Raji (cell line): ENCODE measurements around the gene PLEKHM3.

Experiments used
- POLR2A ChIP-seq: IDR thresholded peaks from 2 replicates; pipeline ENCODE4 v1.6.1; 2011; ENCODE audit warnings: low read depth, low read length, control low read depth; ENCODE audit not compliant: insufficient read depth

PLEKHM3 gene

DNA sequence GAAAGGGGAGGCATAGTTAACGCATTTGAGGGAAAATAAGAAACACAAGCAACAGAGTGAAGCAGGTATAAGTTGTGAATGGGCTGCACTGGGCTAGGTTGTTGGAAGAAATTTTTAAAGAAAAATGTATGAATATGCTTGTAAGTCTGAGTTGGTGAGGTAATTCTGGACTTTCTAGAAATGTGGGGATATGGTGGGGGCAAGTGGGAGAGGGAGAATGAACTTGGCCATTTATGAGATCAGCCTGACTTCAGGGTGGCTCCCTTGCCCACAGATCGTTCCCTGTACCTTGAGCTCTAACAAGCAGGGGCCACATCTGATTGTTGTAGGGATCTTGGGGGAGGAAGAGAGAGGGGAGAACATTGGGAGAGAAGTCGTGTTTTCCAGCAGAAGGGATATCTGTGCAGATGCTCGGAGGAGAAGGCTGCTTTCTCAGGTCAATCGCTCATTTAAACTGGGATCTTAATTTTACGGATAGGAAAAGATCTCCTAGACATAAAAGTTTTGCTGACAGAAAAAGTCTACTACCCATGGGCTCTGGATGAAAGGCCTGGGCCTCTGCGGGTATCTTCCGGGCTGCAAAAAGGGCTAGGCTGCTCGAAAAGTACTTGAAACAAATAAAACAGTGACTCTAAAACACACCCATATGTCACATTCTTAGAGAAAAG, 213.1 kb downstream of the PLEKHM3 start:
- TF ChIP-seq POLR2A: no peak

DNA sequence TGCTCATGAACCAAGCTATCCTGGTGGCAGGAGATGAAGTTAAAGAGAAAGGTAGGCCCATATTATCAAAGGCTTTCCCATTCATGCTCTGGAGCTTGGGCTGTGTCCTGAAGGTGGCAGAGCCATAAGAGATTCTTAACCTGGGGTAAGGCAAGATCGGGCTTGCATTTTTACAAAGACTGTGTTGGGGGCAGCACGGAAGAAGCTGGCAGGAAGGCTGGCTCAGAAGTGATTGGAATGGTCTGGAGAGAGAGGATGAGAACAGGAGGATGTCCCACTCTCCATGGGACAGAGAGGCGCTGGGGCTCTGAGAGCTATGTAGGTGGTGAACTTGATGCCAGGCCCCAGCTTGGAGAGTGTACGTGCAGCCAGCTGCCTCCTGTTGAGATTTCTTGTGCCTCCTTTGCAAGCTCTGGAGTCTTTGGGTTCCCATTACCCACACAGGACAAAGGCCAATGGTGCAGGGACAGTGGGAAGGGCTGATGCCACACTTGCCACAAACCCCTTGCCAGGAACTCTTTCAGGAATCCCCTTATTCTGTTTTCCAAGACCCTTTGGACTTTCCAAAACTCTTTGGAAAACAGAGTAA, 215.0 kb downstream of the PLEKHM3 start:
- no peak for TF ChIP-seq POLR2A

DNA sequence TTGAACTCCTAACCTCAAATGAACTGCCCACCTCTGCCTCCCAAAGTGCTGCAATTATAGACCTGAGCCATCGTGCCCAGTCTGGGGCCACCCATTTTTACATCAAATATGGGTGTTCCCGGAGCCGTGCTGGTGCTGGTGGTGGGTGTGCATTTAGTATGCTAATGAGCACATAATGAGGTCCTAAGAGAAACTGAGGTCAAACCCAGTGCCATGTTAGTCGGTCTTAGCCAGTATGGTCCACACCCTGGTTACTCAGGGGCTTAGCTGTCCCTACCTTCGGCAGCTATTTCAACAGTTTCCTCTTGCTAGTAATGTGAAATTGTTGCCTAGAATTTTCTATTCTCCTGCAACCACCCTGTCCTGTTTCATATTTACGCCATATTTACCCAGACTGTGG, 217.2 kb downstream of the PLEKHM3 start:
- TF ChIP-seq POLR2A: no peak

DNA sequence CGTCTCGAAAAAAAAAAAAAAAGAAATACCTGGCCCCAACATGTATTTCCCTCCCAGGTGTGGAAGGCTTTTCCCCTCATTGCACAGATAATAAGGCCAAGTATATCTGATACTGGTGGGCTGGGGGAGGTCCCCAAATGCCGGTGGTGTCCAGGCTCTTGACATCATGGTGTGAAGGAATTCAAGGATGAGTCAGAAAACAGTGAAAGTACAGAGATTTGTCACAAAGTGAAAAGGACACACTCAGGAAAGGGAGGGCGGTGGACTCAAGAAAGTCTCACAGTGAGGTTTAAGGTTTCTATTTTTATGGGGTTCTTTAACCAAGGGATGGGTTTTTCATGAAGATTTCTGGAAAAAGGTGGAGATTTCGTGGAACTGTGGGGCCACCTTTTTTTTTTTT, 217.8 kb downstream of the PLEKHM3 start:
- TF ChIP-seq POLR2A: no peak

DNA sequence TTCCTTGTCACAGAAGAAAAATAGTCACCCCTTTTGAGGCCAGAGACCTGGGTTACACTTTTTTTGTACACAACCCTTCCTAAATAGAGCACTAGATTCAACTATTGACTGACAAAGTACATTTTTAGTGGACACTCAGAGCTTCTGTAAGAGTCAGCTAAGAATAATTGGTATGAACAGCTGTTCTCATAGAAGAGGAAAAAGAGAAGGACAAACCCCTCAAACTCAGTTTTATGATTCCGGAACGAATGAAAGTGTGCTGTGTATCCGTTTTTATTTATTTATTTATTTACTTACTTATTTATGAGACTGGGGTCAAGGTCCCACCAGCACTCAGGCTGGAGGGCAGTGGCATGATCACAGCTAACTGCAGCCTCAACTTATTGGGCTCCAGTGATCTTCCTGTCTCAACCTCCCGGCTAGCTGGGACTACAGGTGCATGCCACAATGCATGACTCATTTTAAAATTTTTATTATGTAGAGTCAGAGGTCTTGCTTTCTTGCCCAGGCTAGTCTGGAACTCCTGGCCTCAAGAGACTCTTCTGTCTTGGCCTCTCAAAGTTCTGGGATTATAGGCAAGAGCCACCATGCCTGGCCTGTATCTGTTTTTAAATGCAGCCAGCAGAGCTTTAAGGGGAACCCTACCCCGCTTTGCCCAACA, 219.6 kb downstream of the PLEKHM3 start:
- no peak for TF ChIP-seq POLR2A

DNA sequence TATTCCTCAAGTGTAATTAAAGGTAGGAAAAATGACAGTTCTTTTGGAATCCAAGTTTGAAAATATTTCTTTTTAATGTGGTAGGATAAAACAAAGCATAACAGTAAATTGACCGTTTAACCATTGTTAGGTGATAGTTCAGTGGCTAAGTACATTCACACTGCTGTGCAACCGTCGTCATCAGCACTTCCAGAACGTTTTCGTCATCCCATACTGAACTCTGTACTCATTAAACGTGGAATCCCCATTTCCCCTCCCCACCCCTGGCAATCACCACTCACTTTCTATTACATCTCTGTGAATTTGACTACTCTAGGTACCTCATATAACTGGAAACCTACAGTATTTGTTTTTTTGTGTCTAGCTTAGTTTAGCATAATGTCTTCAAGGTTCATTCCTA, 222.7 kb downstream of the PLEKHM3 start:
- no peak for TF ChIP-seq POLR2A

DNA sequence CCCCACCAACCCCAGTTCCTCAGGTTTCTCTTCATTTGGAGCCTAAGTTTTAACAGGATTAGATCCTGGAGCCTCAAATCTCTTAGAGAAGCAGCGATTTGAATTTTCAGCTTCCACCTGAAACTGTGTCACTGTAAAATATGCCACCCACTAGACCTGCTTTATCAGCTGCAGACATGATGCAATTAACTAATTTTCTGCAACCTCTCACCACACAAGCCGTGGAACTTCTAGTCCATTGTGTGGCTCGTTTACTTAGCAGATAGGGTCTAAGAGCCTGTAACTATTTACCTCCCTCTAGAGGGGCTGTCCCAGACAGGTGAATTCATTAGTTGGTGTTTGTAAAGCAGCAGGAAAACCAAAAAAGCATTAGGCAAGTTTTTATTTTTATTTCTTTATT, 224.1 kb downstream of the PLEKHM3 start:
- no peak for TF ChIP-seq POLR2A

DNA sequence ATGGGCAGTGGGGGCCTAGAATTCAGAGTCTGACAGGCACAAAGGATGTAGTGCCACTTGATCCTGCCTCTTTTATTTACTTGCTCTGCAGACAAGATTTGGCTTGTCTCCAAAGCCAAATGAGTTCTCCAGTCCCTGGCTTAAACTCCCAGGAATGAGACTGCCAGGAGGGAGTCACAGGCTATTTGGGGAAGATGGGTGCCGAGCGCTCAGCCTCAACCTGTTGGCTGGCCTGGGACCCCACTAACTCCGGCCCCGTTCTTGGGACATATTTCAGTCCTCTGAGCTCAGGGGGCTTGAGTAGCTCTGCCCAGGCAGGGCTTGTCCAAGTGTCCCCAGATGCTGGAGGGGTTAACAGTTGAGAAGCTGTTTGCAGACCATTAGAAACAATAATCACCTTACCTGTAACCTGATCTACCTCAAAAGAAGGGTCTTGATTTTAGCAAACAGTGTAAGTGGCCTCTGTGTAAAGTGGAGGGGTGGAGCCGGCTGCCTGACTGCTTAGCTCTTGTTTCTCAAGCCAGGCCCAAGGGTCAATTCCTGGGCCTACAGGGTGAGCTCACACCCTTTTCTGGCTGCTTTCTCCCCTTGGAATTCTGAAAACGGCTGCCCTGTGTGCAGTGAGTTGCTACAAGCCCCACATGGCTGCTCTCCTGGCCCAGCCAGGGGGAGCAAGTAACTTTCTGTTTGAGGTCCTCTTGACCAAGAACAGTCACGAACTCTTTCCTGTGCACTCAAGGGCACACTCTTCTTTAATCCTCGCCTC, 228.6 kb downstream of the PLEKHM3 start:
- TF ChIP-seq POLR2A: no peak

DNA sequence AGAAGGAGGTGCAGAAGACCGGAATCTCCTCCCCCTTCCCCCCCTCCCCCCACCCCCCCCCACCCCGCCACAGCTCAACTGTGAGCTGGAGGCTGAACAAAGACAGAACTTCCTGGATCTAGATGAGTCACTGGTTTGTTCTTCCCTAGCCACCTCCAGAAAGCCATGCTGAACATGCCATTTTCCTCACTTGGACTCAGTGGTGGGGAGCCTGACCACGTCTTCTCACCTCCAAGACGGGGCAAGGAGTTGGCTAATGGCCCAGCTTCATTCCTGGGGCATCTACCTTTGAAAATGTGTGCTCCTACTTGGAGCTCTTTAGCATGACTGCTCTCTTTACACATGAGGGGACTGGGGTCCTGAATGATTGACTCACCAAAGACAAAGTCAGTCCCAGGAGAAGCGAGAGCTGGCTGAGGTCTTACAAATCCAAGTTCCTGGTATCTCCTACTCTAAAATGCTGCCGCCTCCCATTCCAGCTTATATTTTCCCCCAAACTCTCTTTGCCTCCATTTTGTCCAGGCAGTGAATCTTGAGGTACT, 233.0 kb downstream of the PLEKHM3 start:
- no peak for TF ChIP-seq POLR2A

DNA sequence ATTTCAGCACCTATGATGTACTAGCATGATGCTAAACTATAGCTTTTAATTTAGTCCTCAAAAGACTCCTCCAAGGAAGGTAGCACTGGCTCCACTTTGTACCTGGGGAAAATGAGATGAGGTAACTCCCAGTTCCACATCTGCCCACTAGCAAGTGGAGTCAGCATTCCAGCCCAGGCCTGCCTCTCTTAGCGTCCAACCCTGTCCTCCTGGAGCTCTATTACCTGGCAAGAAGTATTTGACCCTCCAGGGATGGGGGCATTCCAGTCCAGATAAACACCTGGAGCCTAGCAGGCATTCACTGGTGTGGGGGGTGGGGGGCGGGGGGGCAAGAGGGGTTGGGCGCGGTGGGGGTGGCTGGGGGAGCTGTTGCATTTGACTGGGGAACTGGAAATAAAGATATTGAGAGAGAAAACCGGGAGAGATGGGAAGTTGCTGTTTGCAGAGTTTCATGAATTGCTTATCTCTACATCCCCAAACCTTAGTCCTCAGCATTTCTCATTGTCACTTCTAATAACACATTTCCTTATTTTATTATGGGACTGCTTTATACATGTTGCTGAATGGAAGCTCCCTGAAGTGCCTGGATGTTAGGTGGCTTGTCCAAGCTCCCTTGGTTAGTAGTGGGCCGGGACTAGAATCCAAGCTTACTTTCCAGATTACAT, 233.6 kb downstream of the PLEKHM3 start:
- TF ChIP-seq POLR2A: no peak

DNA sequence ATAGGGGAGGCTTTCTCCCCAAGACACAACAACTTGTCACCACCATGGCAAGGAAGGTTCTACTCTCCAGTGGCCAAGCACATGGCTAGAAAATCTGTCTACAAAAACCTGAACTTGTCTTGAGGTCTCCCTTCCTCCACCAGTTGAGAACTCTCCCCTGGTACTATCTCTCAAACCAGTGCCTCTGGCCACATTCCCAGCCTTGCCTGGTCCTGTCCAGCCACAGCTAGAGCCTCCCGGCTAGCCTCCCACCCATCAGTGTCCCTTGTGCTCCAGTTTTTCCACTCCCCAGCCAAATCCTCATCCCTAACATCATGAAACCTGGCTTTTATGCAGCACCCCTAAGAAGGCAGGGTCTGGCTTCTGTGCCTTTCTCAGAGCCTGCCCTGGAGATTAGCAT, 234.4 kb downstream of the PLEKHM3 start:
- no peak for TF ChIP-seq POLR2A

DNA sequence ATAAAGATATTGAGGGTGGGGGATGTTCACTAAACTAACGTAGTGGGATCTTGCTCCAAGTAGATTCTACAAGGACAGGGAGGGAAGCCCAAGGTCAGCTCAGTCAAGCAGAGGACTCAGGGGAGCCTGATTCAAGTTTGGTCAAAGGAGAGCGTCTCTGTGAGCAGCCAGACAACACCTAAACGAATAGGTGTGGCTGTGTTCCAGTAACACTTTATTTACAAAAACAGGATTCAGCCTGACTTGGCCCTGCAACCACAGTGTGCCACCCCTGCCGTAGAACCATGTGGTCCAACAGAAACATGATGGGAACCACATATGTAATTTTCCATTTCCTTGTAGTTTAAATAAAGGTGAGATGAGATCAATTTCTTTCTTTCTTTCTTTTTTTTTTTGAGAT, 237.5 kb downstream of the PLEKHM3 start:
- no peak for TF ChIP-seq POLR2A

DNA sequence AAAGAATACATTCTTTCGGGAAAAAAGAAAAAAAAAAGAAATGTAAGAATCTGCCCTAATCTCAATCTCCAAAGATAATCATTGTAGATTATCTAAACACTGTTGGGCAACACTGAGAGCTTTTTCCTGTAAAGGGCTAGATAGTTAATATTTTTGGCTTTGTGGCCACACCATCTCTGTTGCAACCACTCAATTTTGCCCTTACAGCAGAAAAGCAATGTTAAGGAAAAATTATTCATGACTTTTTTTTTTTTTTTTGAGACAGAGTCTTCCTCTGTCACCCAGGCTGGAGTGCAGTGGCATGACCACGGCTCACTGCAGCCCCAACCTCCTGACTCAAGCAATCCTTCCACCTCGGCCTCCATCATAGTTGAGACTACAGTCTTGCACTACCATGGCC, 238.3 kb downstream of the PLEKHM3 start:
- no peak for TF ChIP-seq POLR2A

DNA sequence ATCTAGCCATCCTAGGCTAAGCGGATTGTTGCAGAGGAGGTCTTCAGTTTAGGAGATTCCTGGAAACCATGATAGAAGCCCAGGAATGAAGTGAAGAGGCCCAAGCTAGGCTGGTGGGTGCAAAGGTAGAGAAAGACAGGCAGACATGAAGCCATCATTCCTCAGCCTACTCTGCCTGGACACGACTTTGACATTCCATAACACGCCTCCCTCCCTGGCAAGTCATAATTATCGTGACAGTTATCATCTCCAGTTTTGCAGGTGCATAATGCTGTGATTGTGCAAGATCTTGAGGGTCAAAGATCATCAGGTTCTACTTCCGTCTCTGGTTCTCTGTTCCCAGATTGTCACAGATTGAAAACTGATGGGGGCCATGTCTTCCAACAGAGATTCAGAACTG, 240.4 kb downstream of the PLEKHM3 start:
- no peak for TF ChIP-seq POLR2A

DNA sequence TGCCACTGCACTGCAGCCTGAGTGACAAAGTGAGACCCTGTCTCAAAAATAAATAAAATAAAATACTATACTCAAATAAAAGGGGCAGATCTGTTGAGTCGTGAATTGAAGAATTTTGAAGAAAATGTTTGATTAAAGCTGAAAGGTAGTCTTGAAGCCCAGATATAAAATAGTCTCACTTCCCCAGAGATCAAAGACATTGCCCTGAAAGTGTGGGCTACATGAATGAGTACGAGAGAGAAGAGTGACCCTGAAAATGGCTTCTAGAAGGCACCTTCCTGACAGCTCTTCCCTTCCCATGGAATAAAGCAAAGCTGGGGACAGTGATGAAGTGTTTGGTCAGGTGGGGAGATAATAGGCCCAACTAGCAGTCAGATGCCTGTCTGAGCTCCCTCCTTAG, 241.8 kb downstream of the PLEKHM3 start:
- no peak for TF ChIP-seq POLR2A
